Right lobe of liver (tissue), 4 donors: Measurements from ENCODE around the gene PSMD10.

Source experiments
- POLR2A ChIP-seq: fragments of 450-650 bp; IDR thresholded peaks from one replicate; pipeline ENCODE4 v1.6.1; 2017; ENCODE audit warnings: antibody characterized with exemption, mild to moderate bottlenecking
- TF ChIP-seq, protein P1 (sequence below), 4 donors: fragments of 200-600 bp in 3 of 4; fragments of 450-650 bp in 1 of 4; IDR thresholded peaks; one replicate each; pipeline versions ENCODE4 v1.5.1 to v1.8.0; 2016 to 2022; ENCODE audit warnings: antibody characterized with exemption in 4 of 4, mild to moderate bottlenecking in 2 of 4
- donor health status: DM: no; HTN: no; CAD: no.
- donor health status: DM: no; HTN: no; CAD: no.
- donor health status: DM: no; HTN: yes; CAD: no.

DNA sequence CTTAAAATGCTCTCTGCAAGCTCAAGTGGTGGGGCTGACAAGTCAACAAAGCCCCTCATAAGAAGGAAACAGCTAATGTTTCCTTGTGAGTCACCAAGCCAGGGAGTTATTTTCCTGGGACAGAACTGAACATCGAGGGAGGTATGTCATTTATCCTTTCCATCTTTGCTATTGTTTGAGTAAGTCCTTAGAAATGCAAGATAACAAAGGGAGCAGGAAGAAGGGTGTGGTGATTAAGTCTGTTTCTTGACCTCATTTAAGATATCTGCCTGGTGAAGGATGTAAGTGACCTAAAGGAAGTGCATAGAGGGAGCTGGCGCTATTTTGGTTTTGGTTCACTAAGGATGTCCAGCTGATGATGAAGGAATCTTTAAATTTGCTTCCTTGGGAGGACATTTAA, 40.1 kb upstream of the PSMD10 start:
- TF ChIP-seq POLR2A = no peak
- TF ChIP-seq, protein P1, sequence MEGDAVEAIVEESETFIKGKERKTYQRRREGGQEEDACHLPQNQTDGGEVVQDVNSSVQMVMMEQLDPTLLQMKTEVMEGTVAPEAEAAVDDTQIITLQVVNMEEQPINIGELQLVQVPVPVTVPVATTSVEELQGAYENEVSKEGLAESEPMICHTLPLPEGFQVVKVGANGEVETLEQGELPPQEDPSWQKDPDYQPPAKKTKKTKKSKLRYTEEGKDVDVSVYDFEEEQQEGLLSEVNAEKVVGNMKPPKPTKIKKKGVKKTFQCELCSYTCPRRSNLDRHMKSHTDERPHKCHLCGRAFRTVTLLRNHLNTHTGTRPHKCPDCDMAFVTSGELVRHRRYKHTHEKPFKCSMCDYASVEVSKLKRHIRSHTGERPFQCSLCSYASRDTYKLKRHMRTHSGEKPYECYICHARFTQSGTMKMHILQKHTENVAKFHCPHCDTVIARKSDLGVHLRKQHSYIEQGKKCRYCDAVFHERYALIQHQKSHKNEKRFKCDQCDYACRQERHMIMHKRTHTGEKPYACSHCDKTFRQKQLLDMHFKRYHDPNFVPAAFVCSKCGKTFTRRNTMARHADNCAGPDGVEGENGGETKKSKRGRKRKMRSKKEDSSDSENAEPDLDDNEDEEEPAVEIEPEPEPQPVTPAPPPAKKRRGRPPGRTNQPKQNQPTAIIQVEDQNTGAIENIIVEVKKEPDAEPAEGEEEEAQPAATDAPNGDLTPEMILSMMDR (IDR thresholded peaks at IDR 0.05) = no peak
